ENCODE results near the gene IFT27. TPM values are rescaled to one million over a fixed set of nuclear protein-coding genes. Genes with fewer than 3 reads are reported as not detected.

The IFT27 gene
- total RNA-seq, 1 experiment from 2014 or later = 74.2 TPM

GRCh38 chr22:36762687-36763260 is 13.1 kb downstream of the IFT27 start:
- intact Hi-C loops (cut with micrococcal nuclease; ENCODE audit: unreplicated experiment) = no loop called here
- POLR2A ChIA-PET (ENCODE audit: unreplicated experiment) = interaction anchor here (1.2 kb wide), 1 partner anchor 13 kb away, joined by 13 read pairs; the partner anchor contains the start of gene IFT27
- Histone ChIP-seq H3K27ac (no peak overlapping the region), H3K9me2 (ENCODE audit: insufficient read depth) (no peaks in the 10 kb centered on the region), H4K20me1 (ENCODE audit: insufficient read depth) (no peaks in the 10 kb centered on the region), H3K9me3 (ENCODE audit: insufficient read depth, low read depth) (no peaks in the 10 kb centered on the region), H3F3A (ENCODE audit: insufficient read depth, low read depth) (peaks cover 8% of the 10 kb centered on the region; the same call in 1 of the 2 replicates), H3K4me2 (no peak overlapping the region), H3K36me3 (ENCODE audit: low read depth) (no peaks in the 10 kb centered on the region), H3K4me1 (replicated peaks; ENCODE audit: insufficient read depth) (peaks cover 14% of the 10 kb centered on the region), H3K27me3 (ENCODE audit: insufficient read depth, low read depth) (no peaks in the 10 kb centered on the region), H3K4me3 (no peak overlapping the region), H2AFZ (no peak overlapping the region), H3K79me2 (ENCODE audit: low read depth) (no peaks in the 10 kb centered on the region)
- no peak for TF ChIP-seq EZH2 (IDR thresholded peaks at IDR 0.05; ENCODE audit: low read depth)
- TF ChIP-seq CTCF (conservative IDR thresholded peaks at IDR 0.05) = no peak
- BruUV-seq (replicated peaks) = no TSS peak
- DNase-seq = no peak
- CTCF ChIA-PET = interaction anchor here (0.5 to 1.0 kb wide), 2 partner anchors 216 to 447 kb away, joined by 3 to 4 read pairs; no protein-coding TSS in a partner anchor

GRCh38 chr22:36761553-36762240 is 14.2 kb downstream of the IFT27 start:
- BruUV-seq (replicated peaks) = no TSS peak
- no peak for TF ChIP-seq CTCF (conservative IDR thresholded peaks at IDR 0.05)
- no peak for TF ChIP-seq EZH2 (IDR thresholded peaks at IDR 0.05; ENCODE audit: low read depth)
- intact Hi-C loops (cut with micrococcal nuclease; ENCODE audit: unreplicated experiment) = no loop called here
- H3K27ac ChIP-seq = no peak overlapping the region
- DNase-seq = no peak
- H3K36me3 ChIP-seq (ENCODE audit: low read depth) = no peaks in the 10 kb centered on the region
- H3K9me2 ChIP-seq (ENCODE audit: insufficient read depth) = no peaks in the 10 kb centered on the region
- ChIA-PET POLR2A (ENCODE audit: unreplicated experiment) (interaction anchor here (0.9 kb wide), 1 partner anchor 1520 kb away, joined by 7 read pairs; no protein-coding TSS in a partner anchor), CTCF (no interaction called here)
- no peaks in the 10 kb centered on the region for H4K20me1 ChIP-seq (ENCODE audit: insufficient read depth)
- no peaks in the 10 kb centered on the region for H3K27me3 ChIP-seq (ENCODE audit: insufficient read depth, low read depth)
- no peak overlapping the region for H3K4me3 ChIP-seq
- peaks cover 8% of the 10 kb centered on the region; the same call in 1 of the 2 replicates for H3F3A ChIP-seq (ENCODE audit: insufficient read depth, low read depth)
- H3K4me2 ChIP-seq = no peak overlapping the region
- H3K4me1 ChIP-seq (replicated peaks; ENCODE audit: insufficient read depth) = peaks cover 14% of the 10 kb centered on the region
- H3K9me3 ChIP-seq (ENCODE audit: insufficient read depth, low read depth) = no peaks in the 10 kb centered on the region
- no peak overlapping the region for H2AFZ ChIP-seq
- H3K79me2 ChIP-seq (ENCODE audit: low read depth) = no peaks in the 10 kb centered on the region

DNA sequence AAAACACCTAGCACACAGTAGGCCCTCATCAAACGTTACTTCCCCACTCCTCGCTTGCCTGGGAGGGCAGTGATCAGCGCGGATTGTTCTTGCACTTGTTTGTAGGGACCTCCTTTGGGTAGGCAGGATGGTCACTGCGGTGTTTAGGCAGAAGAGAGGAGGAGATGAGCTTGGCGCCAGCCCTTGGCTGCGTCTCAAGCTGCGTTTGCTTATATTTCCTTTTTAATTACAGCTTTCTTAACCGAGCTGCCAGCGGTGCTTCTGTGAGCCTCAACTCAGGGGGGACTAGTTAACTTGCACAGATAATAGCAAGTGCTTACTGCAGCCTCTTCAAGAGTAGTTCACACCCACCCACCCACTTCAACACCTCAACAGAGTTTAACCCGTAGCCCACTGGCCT is 15.1 kb downstream of the IFT27 start:
- POLR2A ChIA-PET (ENCODE audit: unreplicated experiment) = interaction anchor here (0.9 kb wide), 1 partner anchor 1521 kb away, joined by 7 read pairs; no protein-coding TSS in a partner anchor
- no peak for DNase-seq
- no TSS peak for BruUV-seq (replicated peaks)

More for the DNA sequence above, 15.1 kb downstream of the IFT27 start:
- no peak overlapping the region for H2AFZ ChIP-seq
- no peak for TF ChIP-seq EZH2 (IDR thresholded peaks at IDR 0.05; ENCODE audit: low read depth)
- no peak for TF ChIP-seq CTCF (conservative IDR thresholded peaks at IDR 0.05)
- H3K36me3 ChIP-seq (ENCODE audit: low read depth) = no peaks in the 10 kb centered on the region
- intact Hi-C loops (cut with micrococcal nuclease; ENCODE audit: unreplicated experiment) = no loop called here
- H3K4me2 ChIP-seq = no peak overlapping the region
- peaks cover 14% of the 10 kb centered on the region for H3K4me1 ChIP-seq (replicated peaks; ENCODE audit: insufficient read depth)
- H3K79me2 ChIP-seq (ENCODE audit: low read depth) = no peaks in the 10 kb centered on the region
- H3K27me3 ChIP-seq (ENCODE audit: insufficient read depth, low read depth) = peaks cover 5% of the 10 kb centered on the region; the same call in 1 of the 2 replicates
- CTCF ChIA-PET = no interaction called here
- H3F3A ChIP-seq (ENCODE audit: insufficient read depth, low read depth) = peaks cover 8% of the 10 kb centered on the region; the same call in 1 of the 2 replicates
- H3K27ac ChIP-seq = no peak overlapping the region
- no peak overlapping the region for H3K4me3 ChIP-seq
- no peaks in the 10 kb centered on the region for H3K9me2 ChIP-seq (ENCODE audit: insufficient read depth)
- no peaks in the 10 kb centered on the region for H4K20me1 ChIP-seq (ENCODE audit: insufficient read depth)
- H3K9me3 ChIP-seq (ENCODE audit: insufficient read depth, low read depth) = no peaks in the 10 kb centered on the region
